ENCODE data around the gene MAP3K15.
A peak's percentile ranks its signal among the peaks of the same experiment; 100 is the strongest.

MAP3K15 gene

GRCh38 chrX:19392078-19392477 is 123.2 kb downstream of the MAP3K15 start:
- DNase-seq: no peak

- DNase-seq: no peak
These were observed 126.0 kb downstream of the MAP3K15 start for GRCh38 chrX:19389227-19389845.

- no peak for DNase-seq
These were observed 126.6 kb downstream of the MAP3K15 start for GRCh38 chrX:19388741-19389140.

GRCh38 chrX:19388064-19388679 is 127.1 kb downstream of the MAP3K15 start:
- DNase-seq: no peak

- no peak for DNase-seq
These were observed 128.6 kb downstream of the MAP3K15 start for GRCh38 chrX:19386679-19387078.

GRCh38 chrX:19382555-19383145 is 132.7 kb downstream of the MAP3K15 start:
- DNase-seq: peak; percentile 43

GRCh38 chrX:19381326-19381725 is 134.0 kb downstream of the MAP3K15 start:
- DNase-seq: no peak

- no peak for DNase-seq
These were observed 137.5 kb downstream of the MAP3K15 start for GRCh38 chrX:19377799-19378198.

- DNase-seq: no peak
These were observed 139.8 kb downstream of the MAP3K15 start for GRCh38 chrX:19375546-19375945.

GRCh38 chrX:19373351-19373891 is 141.9 kb downstream of the MAP3K15 start:
- no peak for DNase-seq

GRCh38 chrX:19372547-19373331 is 142.6 kb downstream of the MAP3K15 start:
- DNase-seq: no peak

GRCh38 chrX:19372170-19372546 is 143.2 kb downstream of the MAP3K15 start:
- peak; percentile 65 for DNase-seq

- DNase-seq: no peak
These were observed 145.2 kb downstream of the MAP3K15 start for GRCh38 chrX:19370061-19370460.

GRCh38 chrX:19368576-19368975 is 146.7 kb downstream of the MAP3K15 start:
- no peak for DNase-seq

- no peak for DNase-seq
These were observed 153.6 kb downstream of the MAP3K15 start for GRCh38 chrX:19361701-19362100.

GRCh38 chrX:19360903-19361302 is 154.4 kb downstream of the MAP3K15 start:
- DNase-seq: no peak

GRCh38 chrX:19358521-19358920 is 156.8 kb downstream of the MAP3K15 start:
- DNase-seq: no peak

GRCh38 chrX:19354625-19355024 is 160.7 kb downstream of the MAP3K15 start:
- no peak for DNase-seq

- peak; percentile 8 for DNase-seq
These were observed 164.3 kb downstream of the MAP3K15 start for GRCh38 chrX:19350941-19351384.

GRCh38 chrX:19349264-19349663 is 166.0 kb downstream of the MAP3K15 start:
- no peak for DNase-seq

GRCh38 chrX:19347916-19348315 is 167.4 kb downstream of the MAP3K15 start:
- no peak for DNase-seq

- DNase-seq: no peak
These were observed 170.6 kb downstream of the MAP3K15 start for GRCh38 chrX:19344661-19345060.
